Mammary epithelial cell (primary cell): ENCODE measurements around the gene ADARB1.
"Not testable (repeated sequence)": the region's sequence is repeated elsewhere in the genome, so short reads cannot be mapped to it uniquely, and the experiment has no call there.

ENCODE experiments used
- EZH2 ChIP-seq: IDR thresholded peaks from 2 replicates; pipeline ENCODE4 v1.6.1; 2012; ENCODE audit warnings: low read length, inconsistent platforms, borderline replicate concordance
- TF ChIP-seq, protein P1 (sequence below), 2 donors: IDR thresholded peaks in 1 of 2; conservative IDR thresholded peaks in 1 of 2; 2 replicates each; pipeline ENCODE4 v1.5.1; 2011 to 2012; ENCODE audit warnings: inconsistent platforms in 2 of 2, low read length in 2 of 2, mild to moderate bottlenecking in 2 of 2, control low read depth in 1 of 2, low read depth in 1 of 2; ENCODE audit not compliant: insufficient read depth in 1 of 2; ENCODE audit errors: extremely low read depth in 1 of 2

GRCh38 chr21:45140944-45141343, 66.6 kb downstream of the ADARB1 start:
- TF ChIP-seq, protein P1, sequence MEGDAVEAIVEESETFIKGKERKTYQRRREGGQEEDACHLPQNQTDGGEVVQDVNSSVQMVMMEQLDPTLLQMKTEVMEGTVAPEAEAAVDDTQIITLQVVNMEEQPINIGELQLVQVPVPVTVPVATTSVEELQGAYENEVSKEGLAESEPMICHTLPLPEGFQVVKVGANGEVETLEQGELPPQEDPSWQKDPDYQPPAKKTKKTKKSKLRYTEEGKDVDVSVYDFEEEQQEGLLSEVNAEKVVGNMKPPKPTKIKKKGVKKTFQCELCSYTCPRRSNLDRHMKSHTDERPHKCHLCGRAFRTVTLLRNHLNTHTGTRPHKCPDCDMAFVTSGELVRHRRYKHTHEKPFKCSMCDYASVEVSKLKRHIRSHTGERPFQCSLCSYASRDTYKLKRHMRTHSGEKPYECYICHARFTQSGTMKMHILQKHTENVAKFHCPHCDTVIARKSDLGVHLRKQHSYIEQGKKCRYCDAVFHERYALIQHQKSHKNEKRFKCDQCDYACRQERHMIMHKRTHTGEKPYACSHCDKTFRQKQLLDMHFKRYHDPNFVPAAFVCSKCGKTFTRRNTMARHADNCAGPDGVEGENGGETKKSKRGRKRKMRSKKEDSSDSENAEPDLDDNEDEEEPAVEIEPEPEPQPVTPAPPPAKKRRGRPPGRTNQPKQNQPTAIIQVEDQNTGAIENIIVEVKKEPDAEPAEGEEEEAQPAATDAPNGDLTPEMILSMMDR (conservative IDR thresholded peaks at IDR 0.05 in 1 of 2, IDR thresholded peaks at IDR 0.05 in 1 of 2; ENCODE audit: extremely low read depth in 1 of 2, insufficient read depth in 1 of 2, low read depth in 1 of 2, low read length in 2 of 2) = not testable (repeated sequence)
- TF ChIP-seq EZH2 = not testable (repeated sequence)
